PC-9 (cell line): ENCODE data around the gene PKD1L1.

ENCODE experiments used
- CTCF ChIP-seq: fragments of 200-600 bp; sonication (generic); conservative IDR thresholded peaks from 2 replicates; pipeline ENCODE4 v1.6.1; 2017; ENCODE audit warnings: mixed run types, antibody characterized with exemption, mild to moderate bottlenecking, moderate library complexity
- EZH2 ChIP-seq: fragments of 200-600 bp; sonication (generic); IDR thresholded peaks from 2 replicates; pipeline ENCODE4 v1.8.0; 2017; ENCODE audit warnings: antibody characterized with exemption, low read depth

GRCh38 chr7:47763063-47763974, 184.9 kb downstream of the PKD1L1 start:
- TF ChIP-seq CTCF = no peak
- no peak for TF ChIP-seq EZH2
